Measurements from ENCODE around the gene CNPPD1.

DNA sequence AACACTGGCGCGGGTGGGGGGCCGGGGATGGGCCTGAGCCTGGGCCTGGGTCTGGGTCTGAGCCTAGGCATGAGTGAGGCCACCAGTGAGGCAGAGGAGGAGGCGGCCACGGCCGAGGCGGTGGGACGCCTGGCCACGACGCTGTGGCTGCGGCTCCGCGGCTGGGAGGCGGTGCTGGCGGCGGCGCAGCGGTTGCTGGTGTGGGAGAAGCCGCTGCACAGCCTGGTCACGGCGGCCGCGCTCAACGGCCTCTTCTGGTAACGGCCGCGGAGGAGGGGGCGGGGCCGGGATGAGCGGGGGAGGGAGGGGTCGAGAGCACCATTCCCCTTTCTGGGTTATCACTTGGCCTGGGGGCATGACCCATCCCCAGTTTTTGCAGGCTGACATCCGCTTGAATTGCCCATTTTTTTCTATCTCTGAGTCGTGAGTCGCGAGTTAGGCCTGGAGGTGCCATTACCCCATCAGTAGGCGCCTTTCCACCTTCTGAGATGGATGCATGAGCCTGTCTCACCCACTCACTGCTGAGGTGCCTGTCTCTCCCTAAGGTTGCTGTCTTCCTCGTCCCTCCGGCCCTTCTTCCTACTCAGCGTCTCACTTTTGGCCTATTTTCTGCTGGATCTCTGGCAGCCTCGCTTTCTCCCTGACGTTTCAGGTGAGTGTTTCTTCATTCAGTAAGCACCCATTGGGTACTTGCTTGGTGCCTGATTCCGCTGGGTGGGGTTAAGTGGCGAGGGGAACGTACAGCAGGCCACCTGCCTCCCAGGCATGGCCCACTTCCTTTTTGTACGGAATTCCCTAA lies 1.9 kb upstream of the CNPPD1 start:
- no peak for TF ChIP-seq POLR2A (IDR thresholded peaks at IDR 0.05)
- TF ChIP-seq, protein P1, sequence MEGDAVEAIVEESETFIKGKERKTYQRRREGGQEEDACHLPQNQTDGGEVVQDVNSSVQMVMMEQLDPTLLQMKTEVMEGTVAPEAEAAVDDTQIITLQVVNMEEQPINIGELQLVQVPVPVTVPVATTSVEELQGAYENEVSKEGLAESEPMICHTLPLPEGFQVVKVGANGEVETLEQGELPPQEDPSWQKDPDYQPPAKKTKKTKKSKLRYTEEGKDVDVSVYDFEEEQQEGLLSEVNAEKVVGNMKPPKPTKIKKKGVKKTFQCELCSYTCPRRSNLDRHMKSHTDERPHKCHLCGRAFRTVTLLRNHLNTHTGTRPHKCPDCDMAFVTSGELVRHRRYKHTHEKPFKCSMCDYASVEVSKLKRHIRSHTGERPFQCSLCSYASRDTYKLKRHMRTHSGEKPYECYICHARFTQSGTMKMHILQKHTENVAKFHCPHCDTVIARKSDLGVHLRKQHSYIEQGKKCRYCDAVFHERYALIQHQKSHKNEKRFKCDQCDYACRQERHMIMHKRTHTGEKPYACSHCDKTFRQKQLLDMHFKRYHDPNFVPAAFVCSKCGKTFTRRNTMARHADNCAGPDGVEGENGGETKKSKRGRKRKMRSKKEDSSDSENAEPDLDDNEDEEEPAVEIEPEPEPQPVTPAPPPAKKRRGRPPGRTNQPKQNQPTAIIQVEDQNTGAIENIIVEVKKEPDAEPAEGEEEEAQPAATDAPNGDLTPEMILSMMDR (IDR thresholded peaks at IDR 0.05) = no peak
